Islet of Langerhans (tissue), 1 donor: ENCODE results near the gene DDX1.
"Not testable (repeated sequence)": the region's sequence is repeated elsewhere in the genome, so short reads cannot be mapped to it uniquely, and the experiment has no call there.

Experiments
- FAIRE-seq: peaks from one replicate; lab custom pipeline; 2011; peaks lifted over from hg19 to GRCh38; lab: Jason Lieb, UNC

The DDX1 gene

DNA sequence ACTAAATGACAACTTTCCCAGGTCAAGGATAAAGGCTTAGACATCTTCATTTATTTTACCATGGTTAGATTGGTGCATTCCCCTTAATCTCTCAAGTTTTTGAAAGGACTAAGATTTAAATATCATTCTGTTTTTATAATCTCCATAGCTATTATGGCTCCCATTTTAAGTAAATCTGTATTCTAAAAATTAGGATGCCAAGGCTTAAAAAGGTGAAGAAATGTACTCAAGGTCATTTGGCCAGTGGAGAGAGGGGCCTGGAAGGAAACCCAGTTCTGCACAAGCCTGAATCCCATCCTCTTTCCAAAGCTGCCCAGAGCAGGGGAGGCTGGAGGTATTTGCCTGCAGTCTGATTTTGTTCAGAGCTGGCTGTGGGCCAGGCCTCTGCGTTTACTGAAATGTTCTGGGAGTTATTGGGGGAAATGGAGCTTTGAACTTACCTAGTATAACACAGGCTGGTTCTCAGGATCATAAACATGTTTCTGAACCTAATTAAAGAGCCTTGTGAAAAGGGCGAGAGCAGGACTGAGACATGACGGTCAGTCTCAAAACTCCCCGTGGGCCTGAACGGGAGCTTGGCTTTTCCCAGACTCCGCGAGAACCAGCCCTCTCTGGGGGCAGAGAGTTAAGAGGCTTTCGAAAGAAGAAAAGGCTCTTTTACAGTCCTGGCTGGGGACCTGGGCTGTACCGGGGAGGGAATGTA lies 85.6 kb downstream of the DDX1 start:
- FAIRE-seq, result no peak

DNA sequence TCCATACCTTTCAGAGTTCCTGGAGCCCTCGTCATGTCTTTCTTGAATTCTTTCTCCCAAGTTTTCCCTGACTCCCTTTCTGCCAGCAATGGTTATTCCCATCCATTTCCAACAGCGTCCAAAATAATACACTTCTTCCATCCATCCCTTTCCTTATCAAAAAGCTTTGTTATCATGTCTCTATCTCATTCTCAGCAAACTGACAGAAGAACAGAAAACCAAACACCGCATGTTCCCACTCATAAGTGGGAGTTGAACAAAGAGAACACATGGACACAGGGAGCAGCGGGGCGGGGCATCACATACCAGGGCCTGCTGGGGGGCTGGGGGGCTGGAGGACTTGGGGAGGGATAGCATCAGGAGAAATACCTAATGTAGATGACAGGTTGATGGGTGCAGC lies 86.7 kb downstream of the DDX1 start:
- no peak for FAIRE-seq

DNA sequence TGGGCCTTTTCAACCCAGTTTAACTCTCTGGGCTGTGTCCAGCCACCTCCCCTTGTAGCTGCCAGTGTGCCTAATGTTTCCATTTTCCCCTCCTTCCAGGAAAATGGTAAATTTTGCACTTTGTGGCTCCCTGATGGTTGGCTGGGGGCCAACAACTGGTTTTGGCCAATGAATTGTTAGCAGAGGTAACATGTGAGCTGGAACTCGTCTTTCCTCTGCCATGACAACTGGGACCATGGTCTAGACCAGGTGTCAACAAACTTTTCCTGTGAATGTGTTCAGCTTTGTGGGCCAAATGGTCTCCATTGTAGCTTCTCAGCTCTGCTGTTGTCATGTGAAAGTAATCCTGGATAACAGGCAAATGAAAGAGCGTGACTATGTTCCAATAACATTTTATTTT lies 87.2 kb downstream of the DDX1 start:
- no peak for FAIRE-seq

DNA sequence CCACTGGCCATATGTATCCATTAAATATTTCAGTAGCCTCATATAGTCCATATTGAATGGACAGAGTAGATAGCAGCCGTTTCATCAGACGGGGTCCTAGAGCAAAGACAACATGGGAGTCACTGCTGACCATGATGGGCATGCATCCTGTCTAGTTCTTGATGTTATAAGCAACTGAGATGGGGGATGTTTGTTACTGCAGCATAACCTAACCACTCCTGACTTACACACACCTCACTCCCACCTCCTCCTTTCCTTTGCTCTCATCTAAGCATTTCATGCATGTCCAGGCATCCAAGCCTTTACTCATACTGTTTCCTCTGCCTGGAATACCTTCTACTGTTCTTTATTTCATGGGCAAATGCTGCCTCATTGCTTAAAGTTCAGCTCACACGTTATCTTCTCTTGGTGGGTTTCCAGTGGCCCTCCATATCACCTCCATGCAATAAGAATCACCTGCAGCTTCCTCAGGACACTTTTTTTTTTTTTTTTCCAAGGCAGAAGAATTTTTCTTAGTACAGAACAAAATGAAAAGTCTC lies 87.8 kb downstream of the DDX1 start:
- no peak for FAIRE-seq

DNA sequence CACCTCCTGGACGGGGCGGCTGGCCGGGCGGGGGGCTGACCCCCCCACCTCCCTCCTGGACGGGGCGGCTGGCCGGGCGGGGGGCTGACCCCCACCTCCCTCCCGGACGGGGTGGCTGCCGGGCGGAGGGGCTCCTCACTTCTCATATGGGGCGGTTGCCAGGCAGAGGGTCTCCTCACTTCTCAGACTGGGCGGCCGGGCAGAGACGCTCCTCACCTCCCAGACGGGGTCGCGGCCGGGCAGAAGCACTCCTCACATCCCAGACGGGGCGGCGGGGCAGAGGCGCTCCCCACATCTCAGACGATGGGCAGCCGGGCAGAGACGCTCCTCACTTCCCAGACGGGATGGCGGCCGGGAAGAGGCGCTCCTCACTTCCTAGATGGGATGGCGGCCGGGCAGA lies 88.5 kb downstream of the DDX1 start:
- not testable (repeated sequence) for FAIRE-seq
